Measurements from ENCODE around the gene MFAP5.
A peak's percentile ranks its signal among the peaks of the same experiment; 100 is the strongest.
"Not testable (repeated sequence)": the region's sequence is repeated elsewhere in the genome, so short reads cannot be mapped to it uniquely, and the experiment has no call there.

The MFAP5 gene

GRCh38 chr12:8637244-8637643 is 25.4 kb downstream of the MFAP5 start:
- no peak for TF ChIP-seq CTCF (IDR thresholded peaks at IDR 0.05; ENCODE audit: insufficient read depth, low read depth, low read length, missing control alignments)
- no peak for DNase-seq (ENCODE audit: low read depth)
- H3K4me3 ChIP-seq (ENCODE audit: low read depth, low read length), result no peak overlapping the region

GRCh38 chr12:8636581-8636980 is 26.0 kb downstream of the MFAP5 start:
- TF ChIP-seq CTCF (IDR thresholded peaks at IDR 0.05; ENCODE audit: insufficient read depth, low read depth, low read length, missing control alignments), result no peak
- H3K4me3 ChIP-seq (ENCODE audit: low read depth, low read length), result no peak overlapping the region
- no peak for DNase-seq (ENCODE audit: low read depth)

GRCh38 chr12:8636007-8636346 is 26.6 kb downstream of the MFAP5 start:
- DNase-seq (ENCODE audit: low read depth), result not testable (repeated sequence)

GRCh38 chr12:8635342-8636006 is 27.2 kb downstream of the MFAP5 start:
- not testable (repeated sequence) for DNase-seq (ENCODE audit: low read depth); H3K4me3 ChIP-seq (ENCODE audit: low read depth, low read length)

More at GRCh38 chr12:8636007-8636346, 26.6 kb downstream of the MFAP5 start:
- H3K4me3 ChIP-seq (ENCODE audit: low read depth, low read length), result not testable (repeated sequence)

- TF ChIP-seq CTCF (IDR thresholded peaks at IDR 0.05; ENCODE audit: insufficient read depth, low read depth, low read length, missing control alignments), result no peak
- no peak overlapping the region for H3K4me3 ChIP-seq (ENCODE audit: low read depth, low read length)
- DNase-seq (ENCODE audit: low read depth), result no peak
Measured at GRCh38 chr12:8630131-8630530, 32.5 kb downstream of the MFAP5 start.

GRCh38 chr12:8629486-8630033 is 33.1 kb downstream of the MFAP5 start:
- peak; percentile 97 for DNase-seq (ENCODE audit: low read depth)
- no peak for TF ChIP-seq CTCF (IDR thresholded peaks at IDR 0.05; ENCODE audit: insufficient read depth, low read depth, low read length, missing control alignments)
- no peak overlapping the region for H3K4me3 ChIP-seq (ENCODE audit: low read depth, low read length)

- TF ChIP-seq CTCF (IDR thresholded peaks at IDR 0.05; ENCODE audit: insufficient read depth, low read depth, low read length, missing control alignments), result no peak
- DNase-seq (ENCODE audit: low read depth), result peak; percentile 38
- no peak overlapping the region for H3K4me3 ChIP-seq (ENCODE audit: low read depth, low read length)
Measured at GRCh38 chr12:8628731-8629130, 33.9 kb downstream of the MFAP5 start.

- DNase-seq (ENCODE audit: low read depth); H3K4me3 ChIP-seq (ENCODE audit: low read depth, low read length): not testable (repeated sequence)
Measured at GRCh38 chr12:8624750-8625149, 37.9 kb downstream of the MFAP5 start.
